ENCODE data around the gene VIM. TPM values are rescaled to one million over a fixed set of nuclear protein-coding genes. Genes with fewer than 3 reads are reported as not detected.
"Not testable (repeated sequence)": the region's sequence is repeated elsewhere in the genome, so short reads cannot be mapped to it uniquely, and the experiment has no call there.

Gene VIM
- total and polyA plus RNA-seq, 8 donors: 269 to 723 (median 496) TPM

- 31 to 58% (median 50%) methylated on average over 1 of the region's 1 CpG for WGBS, 5 donors
- intact Hi-C loops (cut with DNase I; ENCODE audit: low total_unique reads): no loop called here
- Histone ChIP-seq H3K36me3 (no peaks in the 10 kb centered on the region), H3K9me3 (peaks cover 0 to 9% (median 0%) of the 10 kb centered on the region in 4 donors), H3K27ac (no peak overlapping the region), H3K4me3 (no peak overlapping the region), H3K4me1 (no peaks in the 10 kb centered on the region), H3K27me3 (no peaks in the 10 kb centered on the region)
- no peak for DNase-seq
- TF ChIP-seq POLR2A (IDR thresholded peaks at IDR 0.05): no peak
- TF ChIP-seq, protein P1, sequence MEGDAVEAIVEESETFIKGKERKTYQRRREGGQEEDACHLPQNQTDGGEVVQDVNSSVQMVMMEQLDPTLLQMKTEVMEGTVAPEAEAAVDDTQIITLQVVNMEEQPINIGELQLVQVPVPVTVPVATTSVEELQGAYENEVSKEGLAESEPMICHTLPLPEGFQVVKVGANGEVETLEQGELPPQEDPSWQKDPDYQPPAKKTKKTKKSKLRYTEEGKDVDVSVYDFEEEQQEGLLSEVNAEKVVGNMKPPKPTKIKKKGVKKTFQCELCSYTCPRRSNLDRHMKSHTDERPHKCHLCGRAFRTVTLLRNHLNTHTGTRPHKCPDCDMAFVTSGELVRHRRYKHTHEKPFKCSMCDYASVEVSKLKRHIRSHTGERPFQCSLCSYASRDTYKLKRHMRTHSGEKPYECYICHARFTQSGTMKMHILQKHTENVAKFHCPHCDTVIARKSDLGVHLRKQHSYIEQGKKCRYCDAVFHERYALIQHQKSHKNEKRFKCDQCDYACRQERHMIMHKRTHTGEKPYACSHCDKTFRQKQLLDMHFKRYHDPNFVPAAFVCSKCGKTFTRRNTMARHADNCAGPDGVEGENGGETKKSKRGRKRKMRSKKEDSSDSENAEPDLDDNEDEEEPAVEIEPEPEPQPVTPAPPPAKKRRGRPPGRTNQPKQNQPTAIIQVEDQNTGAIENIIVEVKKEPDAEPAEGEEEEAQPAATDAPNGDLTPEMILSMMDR (IDR thresholded peaks at IDR 0.05): no peak
- no peak for TF ChIP-seq POLR2AphosphoS5 (IDR thresholded peaks at IDR 0.05)
- TF ChIP-seq EP300 (IDR thresholded peaks at IDR 0.05): no peak
These were observed 20.9 kb downstream of the VIM start for GRCh38 chr10:17248964-17249363.

GRCh38 chr10:17249820-17250219 is 21.8 kb downstream of the VIM start:
- no peak for DNase-seq
- Histone ChIP-seq H3K4me3 (no peak overlapping the region), H3K36me3 (no peaks in the 10 kb centered on the region), H3K4me1 (no peaks in the 10 kb centered on the region), H3K27ac (no peak overlapping the region), H3K9me3 (peaks cover 0 to 9% (median 0%) of the 10 kb centered on the region in 4 donors), H3K27me3 (no peaks in the 10 kb centered on the region)
- intact Hi-C loops (cut with DNase I; ENCODE audit: low total_unique reads): no loop called here
- TF ChIP-seq, protein P1 (IDR thresholded peaks at IDR 0.05): peak in 1 of 7 experiments; percentile 14
- TF ChIP-seq EP300 (IDR thresholded peaks at IDR 0.05): no peak
- WGBS, 5 donors: 29 to 58% (median 39%) methylated on average over 4 of the region's 4 CpGs

- no peaks in the 10 kb centered on the region for H3K27me3 ChIP-seq
- H3K36me3 ChIP-seq: no peaks in the 10 kb centered on the region
- H3K4me1 ChIP-seq: no peaks in the 10 kb centered on the region
- intact Hi-C loops (cut with DNase I; ENCODE audit: low total_unique reads): no loop called here
- no peak for TF ChIP-seq POLR2AphosphoS5 (IDR thresholded peaks at IDR 0.05)
- no peak overlapping the region for H3K4me3 ChIP-seq
- peaks cover 0 to 9% (median 0%) of the 10 kb centered on the region in 4 donors for H3K9me3 ChIP-seq
- H3K27ac ChIP-seq: no peak overlapping the region
- peak in 1 of 2 donors; percentile 22 for DNase-seq
- 91 to 98% (median 96%) methylated on average over 2 of the region's 2 CpGs for WGBS, 5 donors
These were observed 22.7 kb downstream of the VIM start for GRCh38 chr10:17250736-17251135.

DNA sequence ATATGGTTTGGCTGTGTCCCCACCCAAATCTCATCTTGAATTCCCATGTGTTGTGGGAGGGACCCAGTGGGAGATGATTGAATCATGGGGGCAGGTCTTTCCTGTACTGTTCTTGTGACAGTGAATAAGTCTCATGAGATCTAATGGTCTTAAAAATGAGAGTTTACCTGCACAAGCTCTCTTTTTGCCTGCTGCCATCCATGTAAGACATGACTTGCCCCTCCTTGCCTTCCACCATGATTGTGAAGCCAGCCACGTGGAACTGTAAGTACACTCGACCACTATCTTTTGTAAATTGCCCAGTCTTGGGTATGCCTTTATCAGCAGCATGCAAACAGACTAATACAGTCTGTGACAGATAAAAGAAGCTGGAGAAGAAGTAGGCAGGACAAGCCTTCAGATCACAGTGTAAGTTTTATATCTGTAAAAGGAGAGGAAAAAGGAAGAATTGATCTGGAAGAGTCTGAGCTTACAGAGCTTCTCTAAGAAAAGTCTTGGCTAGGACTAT is 26.6 kb downstream of the VIM start:
- not testable (repeated sequence) for DNase-seq, H3K4me3 ChIP-seq, H3K36me3 ChIP-seq, H3K27ac ChIP-seq, H3K4me1 ChIP-seq, H3K27me3 ChIP-seq, H3K9me3 ChIP-seq
- intact Hi-C loops (cut with DNase I; ENCODE audit: low total_unique reads): loop anchor here (5.0 kb wide), 1 partner anchor 412 kb away; no protein-coding TSS in a partner anchor
- WGBS, 5 donors: 35 to 70% (median 46%) methylated on average over 2 of the region's 2 CpGs

DNA sequence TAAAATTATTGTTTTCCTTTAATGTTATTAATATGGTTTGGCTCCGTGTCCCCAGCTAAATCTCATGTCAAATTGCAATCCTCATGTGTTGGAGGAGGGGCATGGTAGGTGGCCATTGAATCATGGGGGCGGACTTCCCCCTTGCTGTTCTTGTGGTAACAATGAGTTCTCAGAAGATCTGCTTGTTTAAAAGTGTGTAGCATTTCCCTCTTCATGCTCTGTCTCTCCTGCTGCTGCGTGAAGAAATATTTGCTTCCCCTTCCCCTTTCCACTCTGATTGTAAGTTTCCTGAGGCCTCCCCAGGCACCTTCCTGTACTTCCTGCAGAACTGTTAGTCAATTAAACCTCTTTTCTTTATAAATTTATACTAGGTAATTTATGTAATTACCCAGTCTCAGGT is 27.5 kb downstream of the VIM start:
- Histone ChIP-seq H3K27me3 (no peaks in the 10 kb centered on the region), H3K27ac (no peak overlapping the region), H3K4me3 (no peak overlapping the region), H3K36me3 (no peaks in the 10 kb centered on the region), H3K9me3 (no peaks in the 10 kb centered on the region), H3K4me1 (peaks cover 0 to 8% (median 3%) of the 10 kb centered on the region in 4 donors)
- DNase-seq: no peak
- 57 to 89% (median 83%) methylated on average over 3 of the region's 3 CpGs for WGBS, 5 donors
- intact Hi-C loops (cut with DNase I; ENCODE audit: low total_unique reads): loop anchor here (5.0 kb wide), 1 partner anchor 413 kb away; no protein-coding TSS in a partner anchor
- no peak for TF ChIP-seq POLR2AphosphoS5 (IDR thresholded peaks at IDR 0.05)
- no peak for TF ChIP-seq POLR2A (IDR thresholded peaks at IDR 0.05)
- TF ChIP-seq, protein P1 (IDR thresholded peaks at IDR 0.05): no peak
- TF ChIP-seq EP300 (IDR thresholded peaks at IDR 0.05): no peak
